Measurements from ENCODE around the gene FOXJ1. TPM values are rescaled to one million over a fixed set of nuclear protein-coding genes. Genes with fewer than 3 reads are reported as not detected.
A peak's percentile ranks its signal among the peaks of the same experiment; 100 is the strongest.
"Not testable (repeated sequence)": the region's sequence is repeated elsewhere in the genome, so short reads cannot be mapped to it uniquely, and the experiment has no call there.

Gene FOXJ1, protein sequence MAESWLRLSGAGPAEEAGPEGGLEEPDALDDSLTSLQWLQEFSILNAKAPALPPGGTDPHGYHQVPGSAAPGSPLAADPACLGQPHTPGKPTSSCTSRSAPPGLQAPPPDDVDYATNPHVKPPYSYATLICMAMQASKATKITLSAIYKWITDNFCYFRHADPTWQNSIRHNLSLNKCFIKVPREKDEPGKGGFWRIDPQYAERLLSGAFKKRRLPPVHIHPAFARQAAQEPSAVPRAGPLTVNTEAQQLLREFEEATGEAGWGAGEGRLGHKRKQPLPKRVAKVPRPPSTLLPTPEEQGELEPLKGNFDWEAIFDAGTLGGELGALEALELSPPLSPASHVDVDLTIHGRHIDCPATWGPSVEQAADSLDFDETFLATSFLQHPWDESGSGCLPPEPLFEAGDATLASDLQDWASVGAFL
- total RNA-seq = not detected

DNA sequence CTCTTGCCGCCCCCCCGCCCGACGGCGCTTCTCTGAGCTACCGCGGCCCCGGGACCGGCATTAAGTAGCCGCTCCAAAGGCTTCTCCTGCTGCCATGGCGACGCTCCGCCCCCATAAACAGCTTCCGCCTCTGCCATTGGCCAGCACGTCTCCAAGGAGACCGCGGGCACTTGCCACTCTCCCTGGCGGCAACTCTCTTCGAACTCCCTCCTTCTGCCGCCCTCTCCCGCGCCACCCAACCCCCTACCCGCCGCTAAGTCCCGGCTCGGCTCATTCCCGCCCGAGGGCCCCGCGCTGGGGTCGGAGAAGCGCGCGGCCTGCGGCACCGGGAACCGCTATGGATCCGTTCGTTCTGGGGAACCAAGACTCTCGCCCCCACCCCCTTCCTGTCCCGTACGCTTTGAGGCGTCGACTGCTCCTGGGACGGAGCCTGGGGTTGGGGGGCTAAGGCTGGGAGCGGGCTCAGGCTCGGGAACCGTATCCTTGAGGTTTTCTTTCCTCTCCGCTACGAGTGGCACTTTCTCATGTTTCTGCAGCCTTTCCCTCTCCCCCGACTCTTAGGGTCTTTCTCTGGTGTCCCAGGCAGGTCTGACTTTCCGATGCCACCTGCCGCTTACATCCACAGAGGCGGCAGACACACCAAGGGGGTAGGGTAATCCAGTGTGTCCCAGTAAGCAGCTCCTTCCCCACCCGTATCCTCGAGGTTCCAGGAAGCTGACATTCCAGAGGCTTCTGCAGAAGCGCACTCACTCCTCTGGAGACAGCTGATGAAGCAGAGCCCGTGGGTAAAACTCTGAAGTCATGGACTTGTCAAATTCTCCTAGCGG, at the start of gene FOXJ1:
TSS of gene FOXJ1 (minus strand) at position 34 of the 827 bp plus-strand sequence. CDS start 850 bp downstream, outside the sequence.
- peak; percentile 83 for ATAC-seq

- ATAC-seq = no peak
Observed at GRCh38 chr17:76189741-76190140, 48.7 kb upstream of the FOXJ1 start.

- no peak for ATAC-seq
Observed at GRCh38 chr17:76189247-76189646, 48.2 kb upstream of the FOXJ1 start.

DNA sequence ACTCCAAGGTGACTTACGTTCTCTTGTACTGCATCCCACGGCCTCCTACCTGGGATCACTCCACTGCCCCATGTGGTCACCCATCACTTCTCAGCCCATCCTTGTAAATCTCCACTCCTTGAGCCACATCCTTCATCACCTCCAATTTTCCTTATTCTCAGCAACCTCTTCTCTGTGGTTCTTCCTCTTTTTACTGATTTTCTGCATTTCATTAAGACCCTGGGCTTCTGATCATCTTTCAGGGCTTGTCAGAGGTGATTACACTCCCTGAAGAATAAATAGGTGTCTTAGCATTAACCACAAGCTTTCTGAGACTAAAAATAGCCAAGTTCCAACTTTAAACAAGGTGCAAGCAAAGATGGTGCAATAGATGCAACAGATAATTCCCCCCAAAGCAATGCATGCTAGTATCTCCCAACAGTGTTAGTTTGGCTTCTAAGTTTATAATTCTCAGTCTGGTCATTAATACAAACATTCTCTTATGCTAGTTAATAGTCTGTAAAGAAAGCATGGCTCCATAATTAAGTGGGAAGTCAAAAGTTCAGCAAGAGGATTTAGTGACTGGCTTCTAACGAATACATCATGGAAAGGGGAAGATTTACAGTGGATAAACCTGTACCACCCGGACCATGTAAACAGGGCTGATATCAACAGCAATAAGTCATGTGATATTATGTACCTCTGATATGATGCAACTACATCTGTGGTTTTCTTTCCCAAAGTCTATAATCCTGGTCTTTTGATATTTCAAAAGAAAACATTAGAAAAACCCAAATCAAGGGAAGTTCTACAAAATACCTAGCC, 47.4 kb upstream of the FOXJ1 start:
- ATAC-seq = no peak

GRCh38 chr17:76186774-76187173, 45.7 kb upstream of the FOXJ1 start:
- not testable (repeated sequence) for ATAC-seq

GRCh38 chr17:76184290-76184689, 43.2 kb upstream of the FOXJ1 start:
- no peak for ATAC-seq

DNA sequence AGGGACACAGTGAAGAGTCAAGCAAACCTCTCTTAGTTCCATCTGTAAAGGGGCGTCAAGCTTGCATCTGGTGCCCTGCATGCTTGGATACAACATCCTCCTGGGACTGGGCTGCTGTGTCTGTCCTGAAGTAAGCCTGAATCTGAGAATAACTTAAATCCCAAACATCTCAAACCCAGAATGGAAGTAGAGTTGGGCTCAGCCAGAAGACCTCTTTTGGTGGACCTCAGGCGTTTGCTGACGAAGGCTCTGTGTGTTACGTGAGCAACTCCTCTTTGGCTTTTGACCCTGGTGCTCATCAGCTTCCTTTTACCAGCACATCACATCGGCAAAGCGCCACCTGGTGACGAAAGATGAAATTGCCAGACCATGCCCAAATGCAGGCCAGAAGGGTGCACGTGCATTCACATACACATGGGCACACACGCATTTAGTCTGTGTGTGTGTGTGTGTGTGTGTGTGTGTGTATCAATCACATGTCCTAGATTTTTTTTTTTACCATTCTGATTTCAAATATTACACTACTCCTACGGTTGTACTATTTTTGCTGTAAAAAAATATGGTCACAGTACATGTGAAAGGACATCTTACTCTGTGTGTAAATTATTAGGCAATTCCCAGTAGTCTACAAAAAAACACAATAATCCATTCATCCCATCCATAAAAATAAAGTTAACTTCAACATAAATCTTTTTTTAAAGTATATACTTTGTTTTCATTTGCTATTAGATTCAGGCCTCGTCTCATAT, 41.1 kb upstream of the FOXJ1 start:
- ATAC-seq = peak; percentile 89

DNA sequence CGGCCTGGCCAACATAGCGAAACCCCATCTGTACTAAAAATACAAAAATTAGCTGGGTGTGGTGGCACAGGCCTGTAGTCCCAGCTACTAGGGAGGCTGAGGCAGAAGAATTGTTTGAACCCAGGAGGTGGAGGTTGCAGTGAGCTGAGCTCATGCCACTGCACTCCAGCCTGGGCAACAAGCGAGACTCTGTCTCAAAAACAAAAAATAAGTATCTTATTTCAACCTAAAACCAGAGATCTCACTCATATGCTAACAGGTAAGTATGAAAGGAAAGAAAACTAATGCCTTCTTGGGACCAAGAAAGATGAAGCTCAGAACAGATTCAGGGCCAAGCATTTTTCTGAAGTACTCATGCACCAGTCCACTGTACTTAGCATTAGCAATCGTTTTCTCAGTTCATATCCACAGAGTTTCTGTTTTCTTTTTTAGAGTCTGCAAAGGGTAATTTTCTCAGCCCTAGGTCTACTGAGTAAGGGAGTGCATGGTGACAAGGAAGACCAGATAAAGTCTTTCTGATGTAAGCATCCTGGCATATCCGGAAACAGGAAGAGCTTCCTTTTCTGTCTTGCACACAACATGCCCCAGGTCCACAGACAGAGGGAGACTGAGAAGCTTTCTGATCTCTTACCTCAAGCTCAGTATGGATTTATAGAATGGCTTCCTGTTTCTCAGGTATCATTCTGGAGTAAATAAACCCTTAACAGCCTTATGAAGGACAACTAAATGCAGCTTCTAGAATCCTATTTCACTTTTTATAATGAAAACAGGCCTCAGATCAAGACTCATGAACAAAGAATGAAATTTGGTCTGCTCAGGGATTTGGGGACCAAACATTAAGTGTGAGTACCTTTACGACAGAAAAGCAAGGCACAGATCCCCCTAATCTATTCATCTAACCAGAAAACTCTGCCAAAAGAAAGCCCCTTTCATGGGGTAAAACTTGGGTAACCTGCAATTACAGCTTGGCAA, 38.7 kb upstream of the FOXJ1 start:
- no peak for ATAC-seq

GRCh38 chr17:76178124-76178523, 37.1 kb upstream of the FOXJ1 start:
- ATAC-seq = no peak

DNA sequence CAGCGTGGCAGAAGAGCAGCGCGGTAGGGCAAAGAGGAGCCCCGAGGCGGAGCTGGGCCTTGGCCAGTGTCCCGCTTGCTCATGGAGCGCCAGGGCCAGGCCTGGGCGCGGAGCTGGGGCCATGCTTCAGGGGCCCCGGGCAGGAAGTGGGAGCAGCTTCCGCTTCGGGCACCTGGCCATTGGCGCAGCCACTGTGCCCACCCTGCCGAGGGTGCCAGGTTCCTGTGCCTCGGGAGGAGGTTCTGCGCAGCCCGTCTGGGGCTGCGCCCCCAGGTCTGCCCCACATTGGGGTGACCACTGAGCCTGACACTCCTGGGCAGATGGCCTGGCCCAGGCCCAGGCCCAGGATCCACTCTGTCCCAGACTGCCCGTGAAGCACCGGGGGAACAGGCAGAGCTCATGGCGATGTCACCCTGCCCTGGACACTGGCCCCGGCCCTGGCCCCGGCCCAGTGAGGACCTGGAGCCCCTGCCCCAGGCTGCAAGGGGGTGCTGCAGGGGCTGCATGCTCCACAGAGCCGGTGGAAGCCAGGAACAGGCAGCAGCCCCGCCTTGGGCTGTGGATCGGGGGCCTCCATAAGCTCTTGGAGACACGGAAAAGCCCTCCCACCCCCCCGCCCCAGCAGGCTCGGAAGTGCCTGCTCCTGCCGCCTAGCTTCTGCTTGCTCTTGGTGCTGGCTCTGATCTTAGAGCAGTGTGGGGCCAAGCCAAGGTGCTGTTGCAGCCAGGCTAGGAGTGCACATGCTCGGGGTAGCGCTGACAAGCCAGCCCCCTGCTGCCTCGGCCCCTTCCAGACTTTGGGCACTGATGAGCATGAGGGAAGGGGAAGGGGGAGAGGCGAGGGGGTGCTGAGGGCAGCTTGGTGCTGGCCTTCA, 35.9 kb upstream of the FOXJ1 start:
- ATAC-seq = peak; percentile 43

DNA sequence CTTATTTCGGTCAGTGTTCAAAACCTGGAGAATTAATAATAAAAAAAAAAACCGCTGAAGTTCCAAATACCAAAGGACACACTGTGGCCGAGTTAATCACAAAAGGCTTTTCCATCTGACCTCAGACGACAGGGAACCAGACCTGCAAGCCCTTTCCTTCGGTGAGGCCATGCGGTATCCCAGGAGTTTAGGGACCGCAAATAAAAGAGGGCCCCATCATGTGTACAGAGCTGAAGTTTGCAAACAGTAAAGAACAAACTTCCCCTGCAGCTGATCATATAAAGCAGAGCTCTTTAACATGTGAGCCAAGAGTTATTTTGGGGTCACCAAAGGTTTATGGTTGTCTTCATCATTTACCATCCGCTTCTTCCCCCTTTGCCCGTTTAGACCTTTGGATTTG, 33.0 kb upstream of the FOXJ1 start:
- ATAC-seq = no peak

DNA sequence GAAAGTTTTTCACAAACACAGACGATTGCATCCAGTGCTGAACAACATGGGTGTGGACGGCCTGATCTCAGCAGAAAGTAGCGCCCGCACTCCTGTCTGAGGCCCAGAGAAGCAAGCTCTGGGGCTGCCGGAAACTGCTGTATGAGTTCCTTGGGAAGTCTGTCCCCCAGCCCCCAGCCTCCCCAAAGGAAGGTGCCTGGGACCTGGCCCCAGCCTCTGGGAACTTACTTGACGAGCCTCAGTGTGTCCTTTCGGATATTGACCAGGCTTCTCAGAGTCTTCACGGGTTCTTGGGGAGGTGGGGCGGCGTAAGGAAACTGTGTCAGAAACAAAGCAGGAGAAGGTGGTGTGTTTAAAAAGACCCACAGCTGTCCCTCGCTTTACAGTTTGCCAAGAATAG, 32.4 kb upstream of the FOXJ1 start:
- no peak for ATAC-seq

GRCh38 chr17:76171706-76172105, 30.7 kb upstream of the FOXJ1 start:
- ATAC-seq = no peak

- no peak for ATAC-seq
Observed at GRCh38 chr17:76170114-76170513, 29.1 kb upstream of the FOXJ1 start.

DNA sequence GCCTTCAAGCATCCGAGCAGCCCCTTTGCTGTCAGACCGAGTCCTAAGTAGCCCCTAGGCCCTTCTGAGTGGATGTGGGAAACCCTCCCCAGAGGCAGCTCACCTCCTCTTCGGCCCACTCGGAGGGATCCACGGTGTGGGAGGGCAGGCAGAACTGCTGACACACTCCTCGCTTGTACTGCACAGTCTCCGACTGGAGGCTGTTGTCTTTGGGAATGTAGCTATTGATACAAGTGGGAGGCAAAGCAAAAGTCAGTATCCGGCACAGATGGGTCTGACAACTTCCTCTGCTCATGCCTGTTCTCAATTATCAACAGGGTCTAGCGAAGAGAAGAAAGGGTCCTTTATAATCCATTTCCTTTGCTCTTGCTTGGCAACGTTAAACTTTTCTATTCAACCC, 25.9 kb upstream of the FOXJ1 start:
- ATAC-seq = no peak

DNA sequence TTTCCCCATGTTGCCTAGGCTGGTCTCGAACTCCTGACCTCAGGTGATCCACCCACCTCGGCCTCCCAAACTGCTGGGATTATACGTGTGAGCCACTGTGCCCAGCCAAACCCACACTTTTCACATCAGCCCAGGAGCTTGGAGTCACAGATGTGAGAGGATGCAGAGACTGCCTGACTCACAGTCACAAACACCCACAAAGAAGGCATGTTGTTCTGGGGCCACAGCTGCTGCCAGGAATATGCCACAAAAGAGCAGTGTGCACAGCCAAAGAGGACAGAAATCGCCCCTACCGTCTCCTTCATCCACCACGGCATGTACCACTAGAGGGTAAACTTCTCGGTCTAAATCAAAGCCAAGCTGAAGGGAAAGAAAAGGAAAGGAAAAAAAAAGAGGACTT, 25.1 kb upstream of the FOXJ1 start:
- ATAC-seq = no peak

GRCh38 chr17:76164331-76164730, 23.3 kb upstream of the FOXJ1 start:
- ATAC-seq = no peak

- ATAC-seq = no peak
Observed at GRCh38 chr17:76163919-76164318, 22.9 kb upstream of the FOXJ1 start.

GRCh38 chr17:76161619-76162266, 20.7 kb upstream of the FOXJ1 start:
- ATAC-seq = no peak

Data from esophagus mucosa (tissue), 1 donor.